Measurements from ENCODE around the gene RLF.
A peak's percentile ranks its signal among the peaks of the same experiment; 100 is the strongest.

Gene RLF

DNA sequence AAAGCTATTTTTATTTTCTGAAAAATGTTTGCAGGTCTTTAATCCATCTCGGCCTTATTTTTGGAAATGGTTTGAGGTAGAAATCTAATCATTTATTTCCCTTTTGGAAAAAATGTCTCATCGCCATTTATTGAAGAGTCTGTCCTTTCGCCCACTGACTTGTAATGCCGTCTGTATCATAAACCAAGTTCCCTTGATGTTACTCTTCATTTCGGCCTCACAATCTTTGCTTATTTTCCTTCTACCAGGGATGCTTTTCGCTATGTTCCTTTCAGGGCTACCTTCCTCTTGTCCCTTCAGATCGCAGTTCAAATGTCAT lies 422 bp upstream of the RLF start:
- H3K79me2 ChIP-seq (ENCODE audit: insufficient read depth, low read length), result peaks cover 45% of the 10 kb centered on the region
- no peak overlapping the region for H2AFZ ChIP-seq (ENCODE audit: low read length)

DNA sequence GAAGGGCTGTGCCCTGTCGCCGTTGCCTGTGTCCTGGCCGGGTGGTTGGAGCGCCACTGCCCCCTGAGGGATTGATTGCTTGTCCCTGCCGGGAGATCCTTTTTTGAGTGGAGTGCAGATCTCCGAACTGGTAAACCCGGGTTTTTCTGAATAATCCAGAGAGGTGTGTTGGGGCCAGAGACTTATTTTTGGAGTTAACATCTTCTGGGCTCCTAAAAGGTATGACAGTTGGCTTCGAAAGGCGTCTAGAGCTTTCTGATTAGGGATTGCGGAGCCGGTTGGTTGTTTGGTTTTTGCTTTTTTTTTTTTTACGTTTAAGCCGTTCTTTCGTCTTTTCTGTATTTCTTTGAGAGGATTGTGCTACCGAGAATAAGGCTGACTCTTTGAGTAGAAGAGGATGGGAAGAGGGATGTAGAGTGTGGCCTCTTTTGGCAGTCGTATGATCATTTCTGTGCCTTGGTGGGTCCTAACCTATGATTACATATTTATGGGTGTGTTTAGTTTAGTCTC lies 756 bp downstream of the RLF start:
- TF ChIP-seq, protein P1, sequence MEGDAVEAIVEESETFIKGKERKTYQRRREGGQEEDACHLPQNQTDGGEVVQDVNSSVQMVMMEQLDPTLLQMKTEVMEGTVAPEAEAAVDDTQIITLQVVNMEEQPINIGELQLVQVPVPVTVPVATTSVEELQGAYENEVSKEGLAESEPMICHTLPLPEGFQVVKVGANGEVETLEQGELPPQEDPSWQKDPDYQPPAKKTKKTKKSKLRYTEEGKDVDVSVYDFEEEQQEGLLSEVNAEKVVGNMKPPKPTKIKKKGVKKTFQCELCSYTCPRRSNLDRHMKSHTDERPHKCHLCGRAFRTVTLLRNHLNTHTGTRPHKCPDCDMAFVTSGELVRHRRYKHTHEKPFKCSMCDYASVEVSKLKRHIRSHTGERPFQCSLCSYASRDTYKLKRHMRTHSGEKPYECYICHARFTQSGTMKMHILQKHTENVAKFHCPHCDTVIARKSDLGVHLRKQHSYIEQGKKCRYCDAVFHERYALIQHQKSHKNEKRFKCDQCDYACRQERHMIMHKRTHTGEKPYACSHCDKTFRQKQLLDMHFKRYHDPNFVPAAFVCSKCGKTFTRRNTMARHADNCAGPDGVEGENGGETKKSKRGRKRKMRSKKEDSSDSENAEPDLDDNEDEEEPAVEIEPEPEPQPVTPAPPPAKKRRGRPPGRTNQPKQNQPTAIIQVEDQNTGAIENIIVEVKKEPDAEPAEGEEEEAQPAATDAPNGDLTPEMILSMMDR (IDR thresholded peaks at IDR 0.05; ENCODE audit: low read length), result 0 out of 2 replicates have a peak, but pooled peaks have one; percentile 9
- TF ChIP-seq EZH2 (IDR thresholded peaks at IDR 0.05; ENCODE audit: borderline replicate concordance, low read length), result no peak

More for the DNA sequence above, 422 bp upstream of the RLF start:
- H4K20me1 ChIP-seq (ENCODE audit: insufficient read depth, low read length), result 0 out of 2 replicates have a peak, but pooled peaks cover 2% of the 10 kb centered on the region
- peak overlapping the region; percentile 74 for H3K27ac ChIP-seq (ENCODE audit: low read depth, low read length, poor library complexity, severe bottlenecking)
- H3K4me2 ChIP-seq (ENCODE audit: low read length), result peak overlapping the region; percentile 82
- H3K9ac ChIP-seq (ENCODE audit: low read length), result peak overlapping the region; percentile 88
- H3K9me2 ChIP-seq (ENCODE audit: low read depth, low read length), result no peaks in the 10 kb centered on the region
- H3K4me3 ChIP-seq (ENCODE audit: low read depth, low read length, poor library complexity, severe bottlenecking), result peak overlapping the region; percentile 84
- peaks cover 53% of the 10 kb centered on the region for H3K4me1 ChIP-seq (ENCODE audit: insufficient read depth, low read length, severe bottlenecking)
- no peaks in the 10 kb centered on the region for H3F3A ChIP-seq (ENCODE audit: insufficient read depth, low read length)
- no peaks in the 10 kb centered on the region for H3K9me3 ChIP-seq (ENCODE audit: low read length)
- TF ChIP-seq, protein P1 (IDR thresholded peaks at IDR 0.05; ENCODE audit: low read length), result no peak
- TF ChIP-seq EZH2 (IDR thresholded peaks at IDR 0.05; ENCODE audit: borderline replicate concordance, low read length), result no peak
- H3K36me3 ChIP-seq (ENCODE audit: insufficient read depth, low read length), result no peaks in the 10 kb centered on the region; the same call in 1 of the 2 replicates
- no peaks in the 10 kb centered on the region for H3K27me3 ChIP-seq (ENCODE audit: insufficient read depth, low read length)

DNA sequence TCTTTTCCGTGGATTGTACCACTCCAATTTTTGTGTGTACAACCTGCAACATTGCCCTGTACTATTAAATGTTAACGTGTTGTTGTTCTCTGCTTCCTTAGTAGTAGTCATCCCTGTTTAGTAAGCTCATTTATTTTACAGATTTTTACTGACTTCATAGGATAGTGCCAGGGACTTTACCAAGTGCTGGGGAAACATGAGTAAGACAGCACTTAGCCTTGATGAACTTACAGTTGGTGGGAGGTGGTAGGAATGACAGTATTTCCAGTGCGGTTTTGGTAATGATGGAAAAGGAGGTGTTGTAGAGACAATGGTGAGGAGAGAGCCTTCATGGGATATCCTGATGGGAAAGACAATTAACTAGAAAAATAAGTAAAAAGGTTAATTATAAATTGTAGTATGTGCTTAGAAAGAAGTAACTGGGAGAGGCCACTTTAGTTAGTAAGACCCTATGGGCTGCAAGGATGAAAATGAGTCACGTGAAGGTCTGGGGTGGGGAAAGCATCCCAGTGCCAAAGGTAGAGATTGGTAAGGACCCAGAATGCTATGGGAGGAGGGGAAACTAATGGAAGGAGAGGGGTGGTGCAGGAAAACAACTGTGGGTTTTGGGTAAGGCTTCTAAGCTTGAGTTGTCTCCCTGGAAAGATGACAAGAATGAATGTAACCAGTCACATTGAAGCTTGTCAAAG lies 1.7 kb downstream of the RLF start:
- TF ChIP-seq EZH2 (IDR thresholded peaks at IDR 0.05; ENCODE audit: borderline replicate concordance, low read length), result no peak
- TF ChIP-seq, protein P1 (IDR thresholded peaks at IDR 0.05; ENCODE audit: low read length), result no peak
- Histone ChIP-seq H3K27ac (ENCODE audit: low read depth, low read length, poor library complexity, severe bottlenecking) (no peak overlapping the region), H4K20me1 (ENCODE audit: insufficient read depth, low read length) (0 out of 2 replicates have a peak, but pooled peaks cover 2% of the 10 kb centered on the region), H3K79me2 (ENCODE audit: insufficient read depth, low read length) (peaks cover 64% of the 10 kb centered on the region), H3K4me1 (ENCODE audit: insufficient read depth, low read length, severe bottlenecking) (peaks cover 40% of the 10 kb centered on the region), H3F3A (ENCODE audit: insufficient read depth, low read length) (no peaks in the 10 kb centered on the region), H3K36me3 (ENCODE audit: insufficient read depth, low read length) (no peaks in the 10 kb centered on the region; the same call in 1 of the 2 replicates), H3K4me3 (ENCODE audit: low read depth, low read length, poor library complexity, severe bottlenecking) (peak overlapping the region; percentile 84), H3K4me2 (ENCODE audit: low read length) (peak overlapping the region; percentile 82), H3K9me3 (ENCODE audit: low read length) (no peaks in the 10 kb centered on the region), H3K9me2 (ENCODE audit: low read depth, low read length) (no peaks in the 10 kb centered on the region), H2AFZ (ENCODE audit: low read length) (no peak overlapping the region), H3K27me3 (ENCODE audit: insufficient read depth, low read length) (no peaks in the 10 kb centered on the region), H3K9ac (ENCODE audit: low read length) (peak overlapping the region; percentile 88)

More for the DNA sequence above, 756 bp downstream of the RLF start:
- peaks cover 42% of the 10 kb centered on the region for H3K4me1 ChIP-seq (ENCODE audit: insufficient read depth, low read length, severe bottlenecking)
- no peaks in the 10 kb centered on the region for H3F3A ChIP-seq (ENCODE audit: insufficient read depth, low read length)
- no peaks in the 10 kb centered on the region for H3K9me3 ChIP-seq (ENCODE audit: low read length)
- peak overlapping the region; percentile 82 for H3K4me2 ChIP-seq (ENCODE audit: low read length)
- no peaks in the 10 kb centered on the region for H3K27me3 ChIP-seq (ENCODE audit: insufficient read depth, low read length)
- no peaks in the 10 kb centered on the region; the same call in 1 of the 2 replicates for H3K36me3 ChIP-seq (ENCODE audit: insufficient read depth, low read length)
- no peaks in the 10 kb centered on the region for H3K9me2 ChIP-seq (ENCODE audit: low read depth, low read length)
- H3K79me2 ChIP-seq (ENCODE audit: insufficient read depth, low read length), result peaks cover 55% of the 10 kb centered on the region
- H3K27ac ChIP-seq (ENCODE audit: low read depth, low read length, poor library complexity, severe bottlenecking), result peak overlapping the region; percentile 60
- peak overlapping the region; percentile 88 for H3K9ac ChIP-seq (ENCODE audit: low read length)
- H2AFZ ChIP-seq (ENCODE audit: low read length), result no peak overlapping the region
- peak overlapping the region; percentile 84 for H3K4me3 ChIP-seq (ENCODE audit: low read depth, low read length, poor library complexity, severe bottlenecking)
- H4K20me1 ChIP-seq (ENCODE audit: insufficient read depth, low read length), result 0 out of 2 replicates have a peak, but pooled peaks cover 2% of the 10 kb centered on the region
